BJ (cell line): ENCODE measurements around the gene LHB. TPM values are rescaled to one million over a fixed set of nuclear protein-coding genes. Genes with fewer than 3 reads are reported as not detected.
A peak's percentile ranks its signal among the peaks of the same experiment; 100 is the strongest.
"Not testable (repeated sequence)": the region's sequence is repeated elsewhere in the genome, so short reads cannot be mapped to it uniquely, and the experiment has no call there.

ENCODE experiments used
- CTCF ChIA-PET: fragments of 350-600 bp; formaldehyde crosslinking; extraction: SDS; loops from one replicate; lab custom pipeline; 2021; ENCODE audit warnings: antibody characterized with exemption, inconsistent platforms; lab: Yijun Ruan, JAX
- POLR2A ChIA-PET: fragments of 300-600 bp; sonication (Branson Sonifier 250); formaldehyde crosslinking; extraction: SDS; loops from one replicate; lab custom pipeline; 2021; ENCODE audit warnings: antibody characterized with exemption; lab: Charles Lee
- DNase-seq: peaks from one replicate; pipeline ENCODE4 v3.0.0-alpha.2; 2011; ENCODE audit warnings: low read depth
- H3K27me3 ChIP-seq: 2 replicates; pipeline ENCODE4 v1.6.0; 2011; ENCODE audit warnings: low read length; ENCODE audit not compliant: control insufficient read depth, insufficient read depth
- H3K36me3 ChIP-seq: 2 replicates; pipeline ENCODE4 v1.5.1; 2011; ENCODE audit warnings: low read length; ENCODE audit not compliant: control insufficient read depth, insufficient read depth
- H3K4me3 ChIP-seq: 2 replicates; pipeline ENCODE4 v1.5.1; 2011; ENCODE audit warnings: low read depth, mild to moderate bottlenecking, control low read depth, low read length
- CTCF ChIP-seq: IDR thresholded peaks from 2 replicates; pipeline ENCODE4 v1.5.1; 2011; ENCODE audit warnings: low read depth, mild to moderate bottlenecking, control low read depth, inconsistent platforms, low read length, moderate library complexity; ENCODE audit not compliant: insufficient read depth
- polyA plus RNA-seq: library from polyadenylated mRNA; depleted of rRNA; stranded (reverse); fragments of >200 nt; gene quantifications from 2 replicates; pipeline ENCODE4 v1.2.3, GENCODE V29; 2011

The LHB gene
- polyA plus RNA-seq, 1 experiment, result not detected

DNA sequence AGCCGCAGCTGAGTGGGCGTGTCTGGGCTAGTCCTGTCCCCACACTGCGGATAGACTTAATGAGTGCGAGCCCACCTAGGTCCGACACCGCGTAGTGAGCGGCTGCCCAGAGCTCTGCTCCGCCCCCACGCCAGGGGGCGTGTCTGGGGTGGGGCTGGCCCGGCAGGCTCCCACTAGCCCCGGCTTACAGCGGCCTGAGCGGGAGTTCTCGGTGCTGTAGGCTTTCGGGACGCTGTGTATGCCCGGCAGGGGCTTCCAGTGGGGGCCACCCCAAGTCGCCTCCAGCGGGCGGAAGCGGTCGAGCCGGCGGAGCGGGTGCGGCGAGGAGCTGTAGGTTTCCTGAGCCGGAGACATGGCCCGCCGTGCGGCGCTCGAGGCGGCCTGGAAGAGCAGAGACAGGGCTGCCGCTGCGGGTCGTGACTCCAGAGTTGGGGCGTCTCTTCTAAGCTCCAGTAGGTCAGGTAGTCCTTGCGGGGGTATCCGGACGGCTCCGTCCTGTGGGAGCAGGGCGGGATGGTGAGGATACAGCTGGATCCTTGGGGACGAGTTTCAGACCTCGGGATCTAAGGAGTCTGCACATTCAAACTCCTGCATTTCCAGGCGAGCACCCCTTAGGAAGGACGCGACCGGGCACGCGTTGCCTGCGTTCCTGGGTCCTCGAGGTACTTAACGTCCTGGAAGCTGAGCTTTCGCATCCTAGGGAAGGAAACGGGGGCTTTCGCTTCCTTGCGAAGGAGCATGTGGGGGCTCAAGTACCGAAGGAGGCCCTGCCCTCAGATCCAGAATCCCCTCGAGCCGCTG lies 39.4 kb upstream of the LHB start:
- no peak for DNase-seq
- Histone ChIP-seq H3K36me3 (no peaks in the 10 kb centered on the region), H3K27me3 (no peaks in the 10 kb centered on the region), H3K4me3 (peak overlapping the region; percentile 40)
- ChIA-PET CTCF (interaction anchor here (0.9 to 1.3 kb wide), 5 partner anchors 12 to 73 kb away, joined by 3 read pairs; partner anchors contain the start of genes CGB5 and LIN7B), POLR2A (interaction anchor here (1.6 kb wide), 1 partner anchor 63 kb away, joined by 4 read pairs; the partner anchor contains the start of genes GYS1 and RUVBL2)
- TF ChIP-seq CTCF, result peak; percentile 52

DNA sequence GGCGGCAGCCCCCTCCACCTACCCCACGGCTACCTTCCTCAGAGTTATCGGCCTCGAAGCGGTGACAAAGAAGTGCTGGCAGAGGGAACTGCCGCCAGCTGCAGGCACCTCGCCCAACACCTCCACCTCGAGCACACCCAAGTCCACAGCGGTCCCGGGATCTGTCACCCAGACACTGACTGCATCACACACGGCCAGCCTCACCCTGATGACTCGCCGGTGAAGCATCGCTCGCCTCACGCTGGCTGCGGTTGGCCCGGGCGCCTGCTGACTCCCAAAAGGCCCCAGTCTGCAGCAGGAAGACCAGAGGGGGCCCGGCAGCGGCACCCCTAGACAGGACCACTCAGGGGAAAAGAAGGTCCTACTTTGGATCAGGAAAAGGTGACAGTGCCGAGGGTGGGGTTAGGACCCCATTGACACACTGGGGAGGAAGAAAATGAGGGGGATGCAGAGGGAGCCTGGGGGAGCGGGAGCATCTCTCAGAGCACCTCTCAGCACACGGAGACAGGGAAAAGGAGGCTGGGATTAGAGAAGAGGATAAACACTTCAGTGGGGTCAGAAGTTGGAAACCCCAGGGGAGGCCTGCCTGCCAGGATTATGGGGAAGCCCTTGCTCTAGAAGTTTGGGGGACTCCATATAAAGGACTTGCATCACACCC lies 33.6 kb upstream of the LHB start:
- POLR2A ChIA-PET, H3K36me3 ChIP-seq, DNase-seq, H3K27me3 ChIP-seq, CTCF ChIA-PET, H3K4me3 ChIP-seq: not testable (repeated sequence)

DNA sequence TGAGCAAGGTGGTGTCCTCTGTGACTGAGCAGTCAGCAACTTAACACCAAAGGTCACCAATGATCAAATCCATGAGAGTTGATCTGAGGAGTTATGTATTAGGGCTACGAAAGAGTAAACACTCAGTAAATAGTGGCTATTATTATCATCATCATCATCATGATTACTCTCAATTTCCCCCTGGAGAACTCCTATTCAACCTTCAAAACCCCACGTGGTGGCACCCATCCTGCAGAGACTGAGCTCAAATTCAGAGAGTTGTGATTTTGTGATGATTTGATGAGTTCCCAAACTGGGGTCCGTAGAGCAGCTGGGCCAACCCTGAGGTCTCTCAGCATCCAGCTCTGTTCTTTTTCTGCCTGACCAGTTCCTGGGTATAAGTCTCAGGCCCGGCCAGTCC lies 32.9 kb upstream of the LHB start:
- H3K36me3 ChIP-seq, CTCF ChIA-PET, DNase-seq, POLR2A ChIA-PET, H3K4me3 ChIP-seq, H3K27me3 ChIP-seq: not testable (repeated sequence)

GRCh38 chr19:49049011-49049410 lies 32.1 kb upstream of the LHB start, which contains the start of gene CGB8:
Gene CGB8, minus strand, starts transcription at chr19:49049111. Its CDS starts 372 bp downstream, at chr19:49048739.
- CTCF ChIA-PET, H3K27me3 ChIP-seq, DNase-seq, POLR2A ChIA-PET, H3K4me3 ChIP-seq, H3K36me3 ChIP-seq: not testable (repeated sequence)

DNA sequence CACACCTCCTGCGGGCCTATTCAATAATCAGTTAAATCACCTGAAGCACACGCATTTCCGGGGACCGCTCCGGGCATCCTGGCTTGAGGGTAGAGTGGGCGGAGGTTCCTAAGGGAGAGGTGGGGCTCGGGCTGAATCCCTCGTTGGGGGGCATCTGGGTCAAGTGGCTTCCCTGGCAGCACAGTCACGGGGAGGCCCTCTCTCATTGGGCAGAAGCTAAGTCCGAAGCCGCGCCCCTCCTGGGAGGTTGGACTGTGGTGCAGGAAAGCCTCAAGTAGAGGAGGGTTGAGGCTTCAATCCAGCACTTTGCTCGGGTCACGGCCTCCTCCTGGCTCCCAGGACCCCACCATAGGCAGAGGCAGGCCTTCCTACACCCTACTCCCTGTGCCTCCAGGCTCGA lies 26.7 kb upstream of the LHB start, which contains the start of gene CGB5:
TSS of gene CGB5 (plus strand) at position 301 of the 400 bp plus-strand sequence. CDS start 362 bp downstream, outside the sequence.
- POLR2A ChIA-PET, H3K27me3 ChIP-seq, DNase-seq, H3K4me3 ChIP-seq, H3K36me3 ChIP-seq: not testable (repeated sequence)
- CTCF ChIA-PET, result interaction anchor here (0.8 kb wide), 1 partner anchor 12 kb away, joined by 3 read pairs; no protein-coding TSS in a partner anchor

GRCh38 chr19:49042666-49043065 lies 25.8 kb upstream of the LHB start:
- POLR2A ChIA-PET, DNase-seq, H3K4me3 ChIP-seq, H3K27me3 ChIP-seq, H3K36me3 ChIP-seq, CTCF ChIA-PET: not testable (repeated sequence)

DNA sequence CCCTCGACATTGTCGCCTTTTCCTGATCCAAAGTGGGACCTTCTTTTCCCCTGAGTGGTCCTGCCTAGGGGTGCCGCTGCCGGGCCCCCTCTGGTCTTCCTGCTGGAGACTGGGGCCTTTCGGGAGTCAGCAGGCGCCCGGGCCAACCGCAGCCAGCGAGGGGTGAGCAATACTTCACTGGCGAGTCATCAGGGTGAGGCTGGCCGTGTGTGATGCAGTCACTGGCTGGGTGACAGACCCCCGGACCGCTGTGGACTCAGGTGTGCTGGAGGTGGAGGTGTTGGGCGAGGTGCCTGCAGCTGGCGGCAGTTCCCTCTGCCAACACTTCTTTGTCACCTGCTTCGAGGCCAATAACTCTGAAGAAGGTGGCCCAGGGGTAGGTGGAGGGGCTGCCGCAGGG lies 25.3 kb upstream of the LHB start:
- CTCF ChIA-PET, result no interaction called here
- DNase-seq, result no peak

GRCh38 chr19:49039736-49040135 lies 22.8 kb upstream of the LHB start:
- DNase-seq, H3K27me3 ChIP-seq, H3K4me3 ChIP-seq, CTCF ChIA-PET, H3K36me3 ChIP-seq, POLR2A ChIA-PET: not testable (repeated sequence)

More for the DNA sequence above, 25.3 kb upstream of the LHB start:
- H3K4me3 ChIP-seq, result no peak overlapping the region
- no peaks in the 10 kb centered on the region for H3K36me3 ChIP-seq
- POLR2A ChIA-PET, result no interaction called here
- no peak for TF ChIP-seq CTCF
- H3K27me3 ChIP-seq, result no peaks in the 10 kb centered on the region

GRCh38 chr19:49038557-49039276 lies 21.8 kb upstream of the LHB start:
- POLR2A ChIA-PET, H3K36me3 ChIP-seq, H3K27me3 ChIP-seq, DNase-seq, H3K4me3 ChIP-seq: not testable (repeated sequence)
- CTCF ChIA-PET, result interaction anchor here (0.8 kb wide), 1 partner anchor 21 kb away, joined by 3 read pairs; no protein-coding TSS in a partner anchor

GRCh38 chr19:49038111-49038510 lies 21.2 kb upstream of the LHB start:
- H3K4me3 ChIP-seq, POLR2A ChIA-PET: not testable (repeated sequence)

More at GRCh38 chr19:49038111-49038510, 21.2 kb upstream of the LHB start:
- CTCF ChIA-PET, H3K27me3 ChIP-seq, H3K36me3 ChIP-seq, DNase-seq: not testable (repeated sequence)
